Measurements from ENCODE around the gene BBIP1. TPM values are rescaled to one million over a fixed set of nuclear protein-coding genes. Genes with fewer than 3 reads are reported as not detected.

BBIP1 gene
- total and polyA plus RNA-seq, 9 of the 15 experiments (the other 6 are each of a cell fraction or from before 2014, with no cell fraction given), result 5.2 to 31.0 (median 19.4) TPM

- TF ChIP-seq HDAC1 (IDR thresholded peaks at IDR 0.05), result no peak
- no peak for TF ChIP-seq HMG20A (CRISPR knock-in tag; conservative IDR thresholded peaks at IDR 0.05)
- TF ChIP-seq RBM14 (IDR thresholded peaks at IDR 0.05; ENCODE audit: borderline replicate concordance, insufficient read depth, low read depth, low read length), result no peak
- no peak for TF ChIP-seq PHF20 (IDR thresholded peaks at IDR 0.05; ENCODE audit: partially characterized antibody)
- TF ChIP-seq FOS (IDR thresholded peaks at IDR 0.05; ENCODE audit: extremely low read depth, insufficient read length), result no peak
- no peak for TF ChIP-seq POLR2B (IDR thresholded peaks at IDR 0.05; ENCODE audit: low read depth, partially characterized antibody)
- TF ChIP-seq RBM17 (IDR thresholded peaks at IDR 0.05; ENCODE audit: borderline replicate concordance, low read depth, low read length), result no peak
- no peak for TF ChIP-seq TAF15 (IDR thresholded peaks at IDR 0.05; ENCODE audit: low read depth, low read length)
- TF ChIP-seq, protein P1, sequence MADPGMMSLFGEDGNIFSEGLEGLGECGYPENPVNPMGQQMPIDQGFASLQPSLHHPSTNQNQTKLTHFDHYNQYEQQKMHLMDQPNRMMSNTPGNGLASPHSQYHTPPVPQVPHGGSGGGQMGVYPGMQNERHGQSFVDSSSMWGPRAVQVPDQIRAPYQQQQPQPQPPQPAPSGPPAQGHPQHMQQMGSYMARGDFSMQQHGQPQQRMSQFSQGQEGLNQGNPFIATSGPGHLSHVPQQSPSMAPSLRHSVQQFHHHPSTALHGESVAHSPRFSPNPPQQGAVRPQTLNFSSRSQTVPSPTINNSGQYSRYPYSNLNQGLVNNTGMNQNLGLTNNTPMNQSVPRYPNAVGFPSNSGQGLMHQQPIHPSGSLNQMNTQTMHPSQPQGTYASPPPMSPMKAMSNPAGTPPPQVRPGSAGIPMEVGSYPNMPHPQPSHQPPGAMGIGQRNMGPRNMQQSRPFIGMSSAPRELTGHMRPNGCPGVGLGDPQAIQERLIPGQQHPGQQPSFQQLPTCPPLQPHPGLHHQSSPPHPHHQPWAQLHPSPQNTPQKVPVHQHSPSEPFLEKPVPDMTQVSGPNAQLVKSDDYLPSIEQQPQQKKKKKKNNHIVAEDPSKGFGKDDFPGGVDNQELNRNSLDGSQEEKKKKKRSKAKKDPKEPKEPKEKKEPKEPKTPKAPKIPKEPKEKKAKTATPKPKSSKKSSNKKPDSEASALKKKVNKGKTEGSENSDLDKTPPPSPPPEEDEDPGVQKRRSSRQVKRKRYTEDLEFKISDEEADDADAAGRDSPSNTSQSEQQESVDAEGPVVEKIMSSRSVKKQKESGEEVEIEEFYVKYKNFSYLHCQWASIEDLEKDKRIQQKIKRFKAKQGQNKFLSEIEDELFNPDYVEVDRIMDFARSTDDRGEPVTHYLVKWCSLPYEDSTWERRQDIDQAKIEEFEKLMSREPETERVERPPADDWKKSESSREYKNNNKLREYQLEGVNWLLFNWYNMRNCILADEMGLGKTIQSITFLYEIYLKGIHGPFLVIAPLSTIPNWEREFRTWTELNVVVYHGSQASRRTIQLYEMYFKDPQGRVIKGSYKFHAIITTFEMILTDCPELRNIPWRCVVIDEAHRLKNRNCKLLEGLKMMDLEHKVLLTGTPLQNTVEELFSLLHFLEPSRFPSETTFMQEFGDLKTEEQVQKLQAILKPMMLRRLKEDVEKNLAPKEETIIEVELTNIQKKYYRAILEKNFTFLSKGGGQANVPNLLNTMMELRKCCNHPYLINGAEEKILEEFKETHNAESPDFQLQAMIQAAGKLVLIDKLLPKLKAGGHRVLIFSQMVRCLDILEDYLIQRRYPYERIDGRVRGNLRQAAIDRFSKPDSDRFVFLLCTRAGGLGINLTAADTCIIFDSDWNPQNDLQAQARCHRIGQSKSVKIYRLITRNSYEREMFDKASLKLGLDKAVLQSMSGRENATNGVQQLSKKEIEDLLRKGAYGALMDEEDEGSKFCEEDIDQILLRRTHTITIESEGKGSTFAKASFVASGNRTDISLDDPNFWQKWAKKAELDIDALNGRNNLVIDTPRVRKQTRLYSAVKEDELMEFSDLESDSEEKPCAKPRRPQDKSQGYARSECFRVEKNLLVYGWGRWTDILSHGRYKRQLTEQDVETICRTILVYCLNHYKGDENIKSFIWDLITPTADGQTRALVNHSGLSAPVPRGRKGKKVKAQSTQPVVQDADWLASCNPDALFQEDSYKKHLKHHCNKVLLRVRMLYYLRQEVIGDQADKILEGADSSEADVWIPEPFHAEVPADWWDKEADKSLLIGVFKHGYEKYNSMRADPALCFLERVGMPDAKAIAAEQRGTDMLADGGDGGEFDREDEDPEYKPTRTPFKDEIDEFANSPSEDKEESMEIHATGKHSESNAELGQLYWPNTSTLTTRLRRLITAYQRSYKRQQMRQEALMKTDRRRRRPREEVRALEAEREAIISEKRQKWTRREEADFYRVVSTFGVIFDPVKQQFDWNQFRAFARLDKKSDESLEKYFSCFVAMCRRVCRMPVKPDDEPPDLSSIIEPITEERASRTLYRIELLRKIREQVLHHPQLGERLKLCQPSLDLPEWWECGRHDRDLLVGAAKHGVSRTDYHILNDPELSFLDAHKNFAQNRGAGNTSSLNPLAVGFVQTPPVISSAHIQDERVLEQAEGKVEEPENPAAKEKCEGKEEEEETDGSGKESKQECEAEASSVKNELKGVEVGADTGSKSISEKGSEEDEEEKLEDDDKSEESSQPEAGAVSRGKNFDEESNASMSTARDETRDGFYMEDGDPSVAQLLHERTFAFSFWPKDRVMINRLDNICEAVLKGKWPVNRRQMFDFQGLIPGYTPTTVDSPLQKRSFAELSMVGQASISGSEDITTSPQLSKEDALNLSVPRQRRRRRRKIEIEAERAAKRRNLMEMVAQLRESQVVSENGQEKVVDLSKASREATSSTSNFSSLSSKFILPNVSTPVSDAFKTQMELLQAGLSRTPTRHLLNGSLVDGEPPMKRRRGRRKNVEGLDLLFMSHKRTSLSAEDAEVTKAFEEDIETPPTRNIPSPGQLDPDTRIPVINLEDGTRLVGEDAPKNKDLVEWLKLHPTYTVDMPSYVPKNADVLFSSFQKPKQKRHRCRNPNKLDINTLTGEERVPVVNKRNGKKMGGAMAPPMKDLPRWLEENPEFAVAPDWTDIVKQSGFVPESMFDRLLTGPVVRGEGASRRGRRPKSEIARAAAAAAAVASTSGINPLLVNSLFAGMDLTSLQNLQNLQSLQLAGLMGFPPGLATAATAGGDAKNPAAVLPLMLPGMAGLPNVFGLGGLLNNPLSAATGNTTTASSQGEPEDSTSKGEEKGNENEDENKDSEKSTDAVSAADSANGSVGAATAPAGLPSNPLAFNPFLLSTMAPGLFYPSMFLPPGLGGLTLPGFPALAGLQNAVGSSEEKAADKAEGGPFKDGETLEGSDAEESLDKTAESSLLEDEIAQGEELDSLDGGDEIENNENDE (IDR thresholded peaks at IDR 0.05; ENCODE audit: low read depth, low read length), result no peak
- TF ChIP-seq TAF7 (tag; IDR thresholded peaks at IDR 0.05), result no peak
- TF ChIP-seq DACH1 (IDR thresholded peaks at IDR 0.05; ENCODE audit: partially characterized antibody), result no peak
- in situ Hi-C loops (cut with MboI) (no loop called here), intact Hi-C loops (cut with micrococcal nuclease) (no loop called here)
- ChIA-PET CTCF (ENCODE audit: low intra/inter-chr PET ratio) (no interaction called here), POLR2A (interaction anchor here (1.0 kb wide), 1 partner anchor 8 kb away, joined by 3 read pairs; no protein-coding TSS in a partner anchor)
- BruUV-seq (replicated peaks), result no TSS peak
- Histone ChIP-seq H4K20me1 (replicated peaks; ENCODE audit: control insufficient read depth, insufficient read depth, low read length) (no peaks in the 10 kb centered on the region), H3K9me3 (replicated peaks; ENCODE audit: control insufficient read depth, insufficient read depth, low read depth, low read length) (no peaks in the 10 kb centered on the region), H3K27me3 (ENCODE audit: control insufficient read depth in 2 of 2, insufficient read depth in 2 of 2, low read length in 2 of 2) (no peaks in the 10 kb centered on the region), H3K9me1 (ENCODE audit: control insufficient read depth, insufficient read depth, low read length) (no peaks in the 10 kb centered on the region), H3K27ac (ENCODE audit: extremely low read depth, low read depth, low read length) (no peak overlapping the region), H3K4me3 (no peak overlapping the region), H3K4me2 (ENCODE audit: insufficient read depth, low read length) (no peak overlapping the region), H3K79me2 (ENCODE audit: control insufficient read depth, insufficient read depth, low read length) (peaks cover 9% of the 10 kb centered on the region), H3K9ac (ENCODE audit: insufficient read depth in 1 of 2, low read depth in 2 of 2, low read length in 2 of 2) (no peak overlapping the region), H3K4me1 (replicated peaks in 1 of 2; ENCODE audit: control insufficient read depth in 2 of 2, insufficient read depth in 2 of 2, low read length in 2 of 2) (peaks cover 0 to 10% of the 10 kb centered on the region in 2 experiments; a peak in 2 of 5 replicates), H2AFZ (ENCODE audit: low read depth, low read length) (no peak overlapping the region), H3K36me3 (ENCODE audit: control insufficient read depth, insufficient read depth, low read length) (no peaks in the 10 kb centered on the region)
- ATAC-seq (no peak), FAIRE-seq (no peak), DNase-seq (ENCODE audit: extremely low read depth in 1 of 4, low spot score in 3 of 4) (no peak)
- WGBS (ENCODE audit: insufficient coverage, low coverage, missing lambda C conversion rate), result 84% methylated on average over 6 of the region's 6 CpGs
Measured at GRCh38 chr10:110915035-110915434, 3.9 kb downstream of the BBIP1 start.

Data from K562 (cell line).